Measurements from ENCODE around the gene PPP4R1.

The PPP4R1 gene

GRCh38 chr18:9616049-9616448 lies 1.7 kb upstream of the PPP4R1 start:
- no peak overlapping the region for H3K4me3 ChIP-seq (ENCODE audit: low read length)
- TF ChIP-seq CTCF (IDR thresholded peaks at IDR 0.05; ENCODE audit: insufficient read depth, low read depth, low read length, missing control alignments), result no peak
- DNase-seq (ENCODE audit: low read depth), result peak; percentile 77

- no peak for TF ChIP-seq CTCF (IDR thresholded peaks at IDR 0.05; ENCODE audit: insufficient read depth, low read depth, low read length, missing control alignments)
- DNase-seq (ENCODE audit: low read depth), result no peak
- peak overlapping the region; percentile 82 for H3K4me3 ChIP-seq (ENCODE audit: low read length)
These were observed 980 bp upstream of the PPP4R1 start for GRCh38 chr18:9615280-9615797.

- H3K4me3 ChIP-seq (ENCODE audit: low read length), result peak overlapping the region; percentile 82
- DNase-seq (ENCODE audit: low read depth), result peak; percentile 72
- no peak for TF ChIP-seq CTCF (IDR thresholded peaks at IDR 0.05; ENCODE audit: insufficient read depth, low read depth, low read length, missing control alignments)
These were observed 584 bp downstream of the PPP4R1 start for GRCh38 chr18:9613550-9614400.

GRCh38 chr18:9612977-9613376 lies 1.4 kb downstream of the PPP4R1 start:
- peak overlapping the region; percentile 82 for H3K4me3 ChIP-seq (ENCODE audit: low read length)
- no peak for TF ChIP-seq CTCF (IDR thresholded peaks at IDR 0.05; ENCODE audit: insufficient read depth, low read depth, low read length, missing control alignments)
- DNase-seq (ENCODE audit: low read depth), result peak; percentile 32

GRCh38 chr18:9612215-9612830 lies 2.0 kb downstream of the PPP4R1 start:
- peak overlapping the region; percentile 82 for H3K4me3 ChIP-seq (ENCODE audit: low read length)
- peak; percentile 85 for TF ChIP-seq CTCF (IDR thresholded peaks at IDR 0.05; ENCODE audit: insufficient read depth, low read depth, low read length, missing control alignments)
- peak; percentile 86 for DNase-seq (ENCODE audit: low read depth)

GRCh38 chr18:9609190-9609589 lies 5.2 kb downstream of the PPP4R1 start:
- peak; percentile 33 for DNase-seq (ENCODE audit: low read depth)
- H3K4me3 ChIP-seq (ENCODE audit: low read length), result no peak overlapping the region
- no peak for TF ChIP-seq CTCF (IDR thresholded peaks at IDR 0.05; ENCODE audit: insufficient read depth, low read depth, low read length, missing control alignments)
